Esophagus muscularis mucosa (tissue), 2 donors: ENCODE measurements around the gene MB21D2.

Source experiments
- EP300 ChIP-seq: sonication (generic); formaldehyde crosslinking; IDR thresholded peaks from one replicate; pipeline ENCODE4 v1.6.1; 2017; ENCODE audit warnings: antibody characterized with exemption
- POLR2A ChIP-seq: fragments of 450-650 bp; IDR thresholded peaks from one replicate; pipeline ENCODE4 v1.6.1; 2017; ENCODE audit warnings: antibody characterized with exemption, moderate library complexity, mild to moderate bottlenecking, low read depth

- TF ChIP-seq POLR2A (no peak), EP300 (no peak)
Observed at GRCh38 chr3:192863091-192863420, 54.6 kb downstream of the MB21D2 start.
